Stimulated activated CD4-positive, alpha-beta T cell treated with anti-CD3 and anti-CD28 coated beads, Interleukin-15, amount 100 ng/mL, for 48 hours (primary cell): ENCODE measurements around the gene ZMYND10.

ENCODE experiments used
- DNase-seq, 2 donors: peaks; one replicate each; pipeline ENCODE4 v3.0.0-alpha.2; 2020; ENCODE audit warnings: low read depth in 2 of 2

The ZMYND10 gene

GRCh38 chr3:50345586-50346234, at the start of gene ZMYND10:
ZMYND10 (minus strand) TSS chr3:50345732; CDS start chr3:50345579, 153 bp downstream.
- DNase-seq: peak in 1 of 2 donors; percentile 70

- DNase-seq: no peak
Measured at GRCh38 chr3:50393061-50393460, 47.5 kb upstream of the ZMYND10 start.

- DNase-seq: no peak
Measured at GRCh38 chr3:50392101-50392715, 46.7 kb upstream of the ZMYND10 start.

GRCh38 chr3:50390508-50391224, 45.1 kb upstream of the ZMYND10 start:
- no peak for DNase-seq

DNA sequence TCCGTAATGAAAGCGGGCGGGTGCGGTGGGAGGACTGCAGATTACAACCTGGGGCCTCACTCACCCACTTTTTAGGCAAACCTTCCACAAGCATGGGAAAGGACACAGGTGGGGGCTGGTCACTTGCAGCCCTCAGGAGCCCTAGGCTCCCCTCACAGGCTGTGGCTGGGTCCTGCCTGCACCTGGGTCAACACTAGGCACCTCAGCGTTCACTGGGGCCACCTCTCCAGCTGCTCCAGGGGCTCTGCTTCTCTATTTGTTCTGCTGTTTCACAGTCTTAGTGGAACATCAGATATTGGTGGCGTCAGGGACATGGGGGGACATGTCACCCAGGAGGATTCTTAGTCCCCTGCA, 43.9 kb upstream of the ZMYND10 start:
- DNase-seq: no peak

DNA sequence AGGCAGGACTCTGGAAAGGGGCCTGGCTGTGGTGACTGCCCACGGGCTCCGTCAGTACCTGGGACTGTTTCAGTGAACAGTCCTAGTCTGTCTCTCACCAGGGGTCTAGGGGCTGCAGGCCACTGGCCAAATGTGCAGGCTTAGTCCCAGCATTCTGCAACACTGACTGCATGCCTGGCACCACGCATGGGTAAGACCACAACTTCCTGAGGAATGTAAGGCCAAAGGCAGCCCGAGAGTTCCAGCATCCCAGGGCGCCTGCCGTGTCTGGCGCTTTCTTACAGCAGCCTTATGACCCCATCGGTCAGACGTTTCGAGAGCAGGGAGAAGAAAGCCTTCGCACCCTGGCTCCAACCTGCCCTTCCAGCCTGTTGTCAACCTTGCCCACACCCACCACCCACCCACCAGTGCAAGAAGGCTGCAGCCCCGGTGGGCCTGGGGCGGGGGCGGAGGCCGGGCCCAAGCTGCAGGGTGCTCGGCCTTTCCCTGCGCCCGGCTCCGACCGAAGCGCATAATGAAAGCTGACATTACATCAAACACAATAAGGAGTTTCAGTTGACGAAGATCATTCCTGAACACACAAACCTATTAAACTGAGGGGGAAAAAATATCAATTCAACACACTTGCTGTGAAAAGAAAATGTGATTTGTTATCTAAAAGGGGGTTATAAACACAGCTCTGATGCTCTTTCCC, 43.3 kb upstream of the ZMYND10 start:
- no peak for DNase-seq

DNA sequence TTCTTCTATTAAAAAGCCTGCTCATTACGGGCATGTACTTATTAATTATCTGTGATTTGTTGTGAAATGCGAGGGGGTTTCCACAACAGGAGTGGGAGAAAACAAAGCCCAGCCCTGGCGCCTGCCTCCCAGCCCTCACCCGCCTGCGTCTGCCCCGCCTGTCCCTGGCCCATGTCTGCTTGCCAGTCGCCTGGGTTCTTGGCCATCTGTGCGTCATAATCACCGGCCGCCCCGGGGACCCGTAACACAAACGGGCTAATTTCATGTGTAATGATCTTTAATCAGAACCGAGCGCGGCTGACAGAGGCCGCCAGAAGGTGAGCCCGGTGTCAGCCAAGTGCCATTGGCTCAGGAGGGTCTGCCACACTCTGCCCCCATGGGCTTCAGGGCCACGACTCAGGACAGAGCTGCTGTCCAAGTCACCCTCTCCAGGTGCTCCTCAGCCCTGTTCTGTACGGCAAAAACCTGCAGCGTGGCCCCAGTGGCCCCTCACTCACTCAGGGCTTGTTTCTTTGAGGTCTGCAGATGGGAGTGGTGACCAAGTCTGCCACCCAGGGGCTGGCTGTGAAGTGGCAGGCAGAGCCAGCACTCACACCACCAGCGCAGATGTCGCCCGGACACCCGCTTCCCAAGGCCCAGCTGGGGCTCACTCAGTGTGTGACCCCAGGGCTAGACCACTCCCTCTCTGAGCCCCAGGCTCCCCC, 42.6 kb upstream of the ZMYND10 start:
- DNase-seq: no peak

DNA sequence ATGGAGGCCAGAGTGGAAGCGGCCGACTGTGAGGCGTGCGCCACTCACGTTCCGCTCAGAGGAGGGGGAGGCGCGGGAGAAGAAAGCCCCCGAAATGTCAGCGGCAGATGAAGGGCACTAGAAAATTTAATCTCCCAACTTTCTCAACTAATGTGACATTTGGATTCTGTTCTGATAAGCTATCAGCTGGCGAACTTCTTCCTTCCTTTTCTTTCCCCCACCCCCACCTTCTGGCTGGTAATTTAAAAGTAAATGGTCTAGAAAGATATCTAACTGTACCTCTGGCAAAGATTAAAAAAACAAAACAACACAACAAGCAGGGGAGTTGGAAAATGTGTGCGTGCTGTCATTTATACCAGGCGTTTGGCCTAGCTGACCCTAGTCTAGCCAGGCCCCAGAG, 40.2 kb upstream of the ZMYND10 start:
- DNase-seq: no peak

- no peak for DNase-seq
Measured at GRCh38 chr3:50383750-50384149, 38.2 kb upstream of the ZMYND10 start.

GRCh38 chr3:50382722-50383121, 37.2 kb upstream of the ZMYND10 start:
- no peak for DNase-seq

DNA sequence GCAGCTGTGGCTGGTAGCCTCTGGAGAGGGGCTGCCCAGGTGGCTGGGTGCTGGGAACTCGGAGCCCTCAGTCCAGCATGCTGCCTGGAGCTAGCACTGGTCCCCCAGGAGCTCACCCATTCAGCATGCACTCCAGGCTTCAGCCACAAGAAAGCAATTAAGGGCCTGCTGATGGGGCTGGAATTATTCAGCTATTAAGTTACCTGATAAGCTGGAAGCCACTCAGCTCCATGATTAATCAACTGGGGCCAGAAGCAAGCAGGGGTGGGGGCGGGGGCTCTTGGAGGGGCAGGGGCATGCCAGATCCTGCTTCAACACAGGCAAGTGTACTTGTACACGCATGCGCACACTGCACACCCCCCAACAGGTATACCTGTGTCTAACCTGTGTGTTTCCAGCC, 35.9 kb upstream of the ZMYND10 start:
- DNase-seq: no peak

DNA sequence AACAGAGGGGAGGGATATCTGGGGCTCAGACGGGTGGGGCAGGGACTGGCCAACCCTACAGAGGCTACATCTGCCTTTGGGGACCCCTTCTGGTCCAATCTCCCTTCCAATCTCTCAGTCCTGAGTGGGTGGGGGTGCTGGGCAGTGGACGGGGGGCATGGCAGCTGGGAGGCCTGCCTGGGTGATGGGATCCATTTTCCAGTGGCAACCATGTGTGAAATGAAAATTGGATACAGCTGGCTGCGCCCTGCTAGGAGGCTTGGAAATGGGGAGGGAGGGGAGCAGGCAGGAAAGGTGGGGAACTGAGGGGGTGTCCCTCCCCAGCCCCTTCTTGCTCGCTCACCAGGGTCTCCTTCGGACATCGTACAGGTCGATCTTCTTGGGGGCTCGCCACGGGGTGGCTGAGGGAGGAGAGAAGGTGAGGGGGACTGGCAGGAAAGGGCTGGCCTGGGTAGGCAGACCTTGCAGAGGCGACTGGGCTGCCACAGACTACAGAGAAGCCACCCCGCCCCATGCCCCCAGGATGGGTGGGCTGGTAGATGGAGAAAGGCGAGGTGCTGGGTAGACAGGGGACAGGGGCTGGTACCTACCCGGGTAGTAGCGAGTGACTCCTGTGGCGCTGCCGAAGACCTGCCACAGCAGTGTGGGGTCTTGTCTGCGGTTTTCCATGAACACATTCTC, 35.0 kb upstream of the ZMYND10 start:
- DNase-seq: no peak

- DNase-seq: no peak
Measured at GRCh38 chr3:50378757-50379156, 33.2 kb upstream of the ZMYND10 start.

DNA sequence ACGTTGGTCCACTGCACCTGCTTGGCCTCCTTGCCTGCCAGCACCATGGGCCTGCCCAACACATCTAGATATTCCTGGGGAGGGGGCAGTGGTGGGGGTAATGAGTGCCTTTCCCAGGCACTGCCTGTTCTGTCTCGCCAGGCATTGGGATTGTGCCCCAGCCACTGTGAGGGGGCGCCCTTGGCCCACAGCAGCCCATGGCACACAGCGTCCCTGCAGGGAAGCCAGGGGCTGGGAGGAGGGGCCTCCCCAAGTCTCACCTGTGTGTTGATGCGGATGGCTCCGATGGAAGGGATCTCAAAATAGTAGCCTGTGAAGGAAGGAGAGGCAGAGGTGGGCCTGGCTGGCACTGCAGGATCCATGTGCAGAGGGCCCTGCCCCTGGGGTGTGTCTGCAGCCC, 32.5 kb upstream of the ZMYND10 start:
- no peak for DNase-seq

GRCh38 chr3:50375258-50375931, 29.9 kb upstream of the ZMYND10 start:
- DNase-seq: no peak

- DNase-seq: no peak
Measured at GRCh38 chr3:50374363-50375257, 29.1 kb upstream of the ZMYND10 start.

DNA sequence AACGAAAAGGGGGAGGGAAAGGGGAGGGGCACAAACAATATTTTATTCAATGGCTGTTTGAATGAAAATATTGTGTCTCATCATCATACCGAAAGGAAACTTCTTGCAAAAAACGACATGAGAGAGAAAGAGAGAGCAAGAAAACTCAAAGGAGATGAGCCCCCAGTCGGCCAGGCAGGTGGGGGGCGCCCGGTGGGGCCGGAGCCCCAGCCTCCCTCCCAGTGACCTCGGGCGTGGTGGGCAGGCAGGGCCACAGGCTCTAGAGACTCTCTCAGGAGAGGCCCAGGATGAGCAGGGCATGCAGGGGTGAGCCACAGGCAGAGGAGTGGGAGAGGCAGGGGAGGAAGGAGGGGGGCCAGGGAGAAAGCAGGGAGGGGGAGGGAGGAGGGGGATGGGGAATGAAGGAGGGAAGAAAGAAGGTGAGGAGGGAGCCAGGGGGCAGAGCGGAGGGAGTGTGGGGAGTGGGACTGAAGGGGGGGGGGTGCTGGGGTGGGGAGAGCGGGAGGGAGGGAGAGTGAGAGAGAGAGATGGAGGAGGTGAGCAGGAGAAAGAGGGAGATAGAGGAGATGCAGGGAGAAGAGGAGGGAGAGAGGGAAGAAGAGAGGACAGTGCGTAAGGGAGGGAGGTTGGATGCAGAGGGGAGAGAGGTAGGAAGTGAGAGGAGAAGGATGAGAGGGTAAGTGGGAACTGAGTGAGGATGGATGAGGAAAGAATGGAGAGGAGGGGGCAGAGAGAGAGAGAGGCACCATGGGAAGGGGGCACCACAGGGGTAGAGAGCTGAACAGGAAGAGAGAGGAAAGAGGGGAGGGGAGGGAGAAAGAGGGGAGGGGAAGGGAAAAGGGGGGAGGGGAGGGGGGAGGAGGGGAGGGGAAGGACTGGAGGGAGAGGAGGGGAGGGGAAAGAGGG, 27.9 kb upstream of the ZMYND10 start:
- DNase-seq: no peak

DNA sequence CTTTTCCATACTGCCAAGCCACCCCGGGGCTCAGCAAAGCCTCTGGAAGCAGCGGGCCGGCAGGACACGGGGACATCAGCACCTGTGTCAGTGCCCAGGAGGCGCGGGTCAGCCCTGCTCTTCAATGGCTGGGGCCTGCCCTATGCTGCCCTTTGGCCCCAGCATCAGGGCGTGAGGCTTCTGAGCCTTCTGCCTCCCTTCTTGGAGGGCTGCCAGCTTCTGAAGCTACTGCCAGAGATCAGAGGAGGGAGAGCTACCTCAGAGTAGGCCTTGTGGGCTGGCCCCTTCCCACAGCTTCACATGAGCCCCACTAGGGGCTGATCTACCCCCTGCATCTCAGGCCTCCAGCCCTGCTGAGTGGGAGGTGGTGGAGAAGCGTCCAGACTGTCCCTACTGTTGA, 26.8 kb upstream of the ZMYND10 start:
- no peak for DNase-seq
